SW480 (cell line): ENCODE data around the gene RBBP4.
"Not testable (repeated sequence)": the region's sequence is repeated elsewhere in the genome, so short reads cannot be mapped to it uniquely, and the experiment has no call there.

Source experiments
- DNase-seq: peaks from one replicate; pipeline ENCODE4 v3.0.0-alpha.2; 2016; ENCODE audit warnings: low spot score

Gene RBBP4

DNA sequence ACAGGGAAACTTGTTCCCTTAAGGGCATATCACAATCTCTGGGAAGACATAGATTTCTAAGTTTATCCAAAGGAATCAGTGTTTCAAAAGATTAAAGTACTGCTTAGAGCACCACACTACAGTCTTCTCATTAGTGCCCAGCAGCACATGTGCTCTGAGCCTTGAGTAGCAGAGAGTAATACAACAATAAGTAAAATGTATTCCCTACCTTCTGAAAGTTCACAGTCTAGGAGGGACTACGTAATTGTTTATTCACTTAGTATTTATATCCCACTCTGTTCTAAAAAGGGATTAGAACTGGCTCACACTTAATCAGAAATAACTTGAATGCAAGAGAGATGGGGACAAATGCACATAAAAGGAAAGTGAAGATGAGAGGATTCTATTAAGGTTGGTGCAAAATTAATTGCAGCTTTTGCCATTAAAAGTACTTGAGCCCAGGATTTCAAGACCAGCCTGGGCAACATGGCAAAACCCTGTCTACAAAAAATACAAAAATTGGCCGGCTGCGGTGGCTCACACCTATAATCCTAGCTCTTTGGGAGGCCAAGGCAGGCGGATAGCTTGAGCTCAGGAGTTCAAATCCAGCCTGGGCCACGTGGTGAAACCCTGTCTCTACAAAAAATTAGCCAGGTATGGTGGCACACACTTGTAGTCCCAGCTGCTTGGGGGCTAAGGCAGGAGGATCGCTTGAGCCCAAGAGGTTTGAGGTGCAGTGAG lies 42.6 kb downstream of the RBBP4 start:
- no peak for DNase-seq

DNA sequence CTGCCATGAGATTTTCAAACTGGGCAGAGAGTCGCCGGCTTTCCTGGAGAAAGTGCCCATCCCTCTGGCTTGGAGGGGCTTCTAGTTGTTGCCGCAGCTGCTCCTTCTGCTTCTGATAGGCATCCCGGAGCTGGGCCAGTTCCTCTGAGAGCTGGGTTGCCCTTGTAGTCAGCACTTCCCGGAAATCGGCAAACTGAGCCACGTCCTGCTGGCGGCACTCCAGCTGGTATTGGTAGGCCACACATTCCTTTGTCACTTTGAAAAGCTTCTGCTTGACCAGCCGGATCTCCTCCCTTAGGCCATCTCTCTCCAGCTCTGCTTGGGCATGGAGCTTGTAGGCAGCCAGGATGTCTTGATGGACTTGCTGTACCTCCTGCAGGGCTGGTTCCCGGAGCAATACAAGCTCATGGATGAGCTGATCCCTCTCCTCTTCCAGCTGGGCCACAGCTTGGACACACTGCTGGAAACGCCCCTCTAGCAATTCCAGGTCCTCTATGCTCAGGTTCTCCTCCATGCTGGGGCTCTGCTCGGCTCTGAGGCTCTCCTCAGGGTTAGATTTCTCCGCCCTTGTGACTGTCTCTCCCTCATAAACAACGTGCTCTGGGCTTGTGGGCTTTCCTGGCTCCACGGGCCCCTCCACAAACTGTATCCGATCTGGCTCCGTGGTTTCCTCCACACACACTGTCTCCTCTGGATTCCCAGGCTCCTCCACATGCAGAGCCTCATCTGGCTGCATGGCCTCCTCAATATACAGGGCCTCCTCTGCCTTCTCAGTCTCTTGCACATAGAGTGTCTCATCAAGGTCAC lies 44.3 kb downstream of the RBBP4 start:
- peak; percentile 67 for DNase-seq

DNA sequence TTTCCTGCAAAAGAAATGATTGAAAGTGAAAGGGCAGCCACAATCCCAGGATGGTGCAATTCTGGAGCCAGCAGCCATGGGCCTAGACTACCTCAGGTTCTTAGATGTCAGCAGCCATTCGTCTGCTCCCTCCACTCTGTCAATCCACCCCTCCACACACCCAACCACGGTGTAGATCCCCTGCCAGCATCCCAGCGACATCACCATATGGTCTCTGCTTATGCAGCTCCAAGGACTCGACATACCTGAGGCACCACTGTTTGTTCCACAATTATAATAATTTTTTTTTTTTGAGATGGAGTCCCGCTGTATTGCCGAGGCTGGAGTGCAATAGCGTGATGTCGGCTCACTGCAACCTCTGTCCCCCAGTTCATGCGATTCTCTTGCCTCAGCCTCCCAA lies 45.0 kb downstream of the RBBP4 start:
- DNase-seq, result no peak

DNA sequence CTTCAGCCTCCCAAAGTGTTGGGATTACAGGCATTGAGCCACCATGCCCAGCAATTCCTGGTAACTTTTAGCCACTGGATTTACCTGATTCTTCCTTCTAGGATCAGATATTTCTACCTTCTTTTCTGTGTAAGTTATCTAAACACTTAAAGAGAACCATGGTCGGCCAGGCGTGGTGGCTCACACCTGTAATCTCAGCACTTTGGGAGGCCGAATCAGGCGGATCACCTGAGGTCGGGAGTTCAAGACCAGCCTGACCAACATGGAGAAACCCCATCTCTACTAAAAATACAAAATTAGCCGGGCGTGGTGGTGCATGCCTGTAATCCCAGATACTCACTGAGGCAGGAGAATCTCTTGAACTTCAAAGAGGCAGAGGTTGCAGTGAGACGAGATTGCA lies 46.0 kb downstream of the RBBP4 start:
- DNase-seq, result not testable (repeated sequence)

DNA sequence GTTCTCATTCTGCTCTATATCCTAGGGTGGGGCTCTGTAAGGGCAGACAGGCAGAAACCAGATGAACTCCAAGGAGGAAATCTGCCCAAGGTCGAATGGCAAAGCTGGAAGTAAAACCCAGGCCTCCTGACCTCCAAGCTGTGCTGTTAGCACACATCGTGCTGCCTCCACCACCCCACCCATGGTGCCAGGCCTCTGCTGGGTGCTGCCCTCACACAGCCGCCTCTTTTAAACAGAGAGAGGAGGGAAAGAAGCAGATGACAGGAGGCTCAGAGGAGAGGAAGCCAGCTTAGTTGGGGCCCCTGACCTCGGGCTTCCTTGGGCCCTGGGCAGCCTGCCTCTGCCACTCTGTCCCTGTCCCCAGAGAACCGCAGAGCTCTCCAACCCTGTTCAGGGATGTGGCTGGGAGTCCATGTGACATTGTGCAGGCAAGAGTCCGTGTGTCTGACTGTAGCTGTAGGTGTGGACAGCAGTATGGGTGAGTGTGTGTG lies 50.5 kb downstream of the RBBP4 start:
- no peak for DNase-seq

DNA sequence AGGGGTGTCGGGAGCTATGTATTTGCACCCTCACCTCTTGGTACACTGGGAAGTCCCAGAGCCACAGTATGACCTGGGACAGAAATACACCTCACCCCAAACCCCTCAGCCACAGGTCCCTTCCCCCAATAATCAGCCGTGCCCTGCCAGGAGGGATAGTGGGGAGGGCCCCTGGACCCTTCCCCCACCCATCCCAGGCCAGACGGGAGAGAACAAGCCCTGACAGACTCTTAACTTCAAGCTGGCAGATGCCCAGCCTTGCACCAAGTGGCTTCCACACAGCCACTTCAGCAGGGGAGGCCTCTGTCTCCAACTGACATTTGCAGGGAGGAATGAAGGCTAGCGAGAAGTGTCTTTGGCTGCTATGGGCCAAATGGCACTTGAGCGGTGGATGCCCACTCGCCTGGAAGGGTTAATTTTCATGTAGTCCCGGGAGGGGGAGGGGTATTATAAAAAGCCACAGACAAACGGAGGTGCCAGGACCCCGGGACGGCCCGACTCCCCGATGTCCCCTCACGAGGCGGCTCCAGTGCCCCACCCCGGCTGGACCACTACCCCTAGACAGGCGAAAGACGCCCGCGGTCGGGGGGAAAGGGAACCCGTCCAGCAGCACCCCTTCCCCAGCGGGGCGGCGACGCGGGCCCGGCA lies 51.1 kb downstream of the RBBP4 start:
- DNase-seq, result no peak

DNA sequence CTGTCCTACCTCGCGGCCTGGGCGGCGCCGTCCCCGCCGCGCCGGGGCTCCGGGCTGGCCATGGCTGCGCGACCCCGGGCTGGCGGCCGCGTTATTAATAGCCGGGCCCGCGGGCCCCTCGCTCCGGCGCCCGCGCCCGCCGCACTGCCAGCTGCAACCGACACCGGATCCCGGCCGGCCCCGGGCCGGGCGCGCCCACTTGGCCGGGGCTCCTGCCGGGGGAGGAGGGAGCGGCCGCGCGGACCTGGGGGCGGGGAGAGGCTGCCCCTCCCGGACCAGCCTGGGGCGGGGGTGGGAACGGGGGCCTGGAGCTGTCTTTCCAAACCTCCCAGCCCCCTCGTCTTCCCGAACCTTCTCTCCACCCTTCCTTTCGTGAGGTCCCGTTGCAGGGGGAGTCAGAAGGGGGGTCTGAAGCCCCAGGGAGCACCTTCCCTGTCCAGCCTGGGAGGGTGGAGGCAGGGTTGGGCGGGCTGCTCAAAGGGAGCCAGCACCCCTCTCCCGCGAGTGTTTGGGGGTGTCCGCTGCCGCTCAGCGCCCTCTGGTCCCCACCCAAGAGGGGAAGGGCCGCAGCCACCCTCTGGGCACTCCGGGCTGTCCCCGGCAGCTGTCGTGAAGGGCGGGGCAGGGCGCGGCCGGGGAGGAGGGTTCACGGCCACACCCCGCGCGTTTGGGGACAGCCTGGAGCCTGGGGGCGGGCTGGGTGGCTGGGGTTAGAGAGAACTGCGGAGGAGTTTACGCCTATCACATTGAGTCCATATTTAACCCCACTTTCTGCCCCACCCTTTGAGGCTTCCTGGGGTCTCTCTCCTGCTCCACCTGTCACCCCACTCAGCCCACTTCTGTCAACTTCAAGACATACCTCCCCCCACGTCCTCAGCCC lies 51.8 kb downstream of the RBBP4 start, which contains the start of gene SYNC:
Gene SYNC (minus strand): TSS at position 172 of the 880 bp plus-strand sequence. CDS start 110 bp downstream, at position 62.
- DNase-seq, result peak; percentile 52

DNA sequence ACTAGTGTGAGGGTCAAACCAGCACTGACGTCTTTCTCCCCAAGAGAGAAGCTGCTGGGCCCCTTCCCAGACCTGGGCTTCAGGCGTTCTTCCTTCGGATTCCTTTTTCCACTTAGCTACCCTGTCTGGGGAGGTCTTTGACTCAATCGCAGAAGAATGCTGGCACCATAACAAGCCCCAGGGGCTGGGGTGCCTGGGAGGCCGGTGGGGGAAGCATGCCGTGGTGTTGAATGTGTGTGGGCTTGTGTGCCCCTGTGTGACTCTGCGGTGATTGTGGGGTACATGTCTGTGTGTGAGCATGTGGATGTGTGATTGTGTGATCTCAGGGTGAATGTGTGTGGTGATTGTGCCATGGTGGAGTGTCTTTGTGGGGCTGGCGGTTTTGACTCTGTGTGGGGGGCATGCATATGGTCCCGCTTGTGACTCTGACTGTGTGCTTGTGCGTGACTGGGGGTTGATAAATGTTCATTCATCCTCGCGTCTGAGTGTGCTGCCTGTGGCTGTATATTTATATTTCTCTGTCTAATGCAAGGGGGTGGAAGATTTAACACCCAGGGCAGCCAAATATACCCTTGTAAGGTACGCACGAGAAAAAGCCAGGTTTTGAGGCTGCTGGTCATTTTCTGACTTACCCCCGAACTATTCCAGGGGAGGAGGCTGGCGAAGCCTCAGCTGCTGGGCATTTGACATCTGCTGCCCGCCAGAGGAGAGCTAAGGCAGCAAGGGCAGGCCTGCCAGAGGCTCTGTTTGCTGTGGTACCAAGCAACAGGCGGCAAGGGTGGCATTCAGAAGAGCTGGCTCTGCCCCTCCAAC lies 52.7 kb downstream of the RBBP4 start:
- no peak for DNase-seq

DNA sequence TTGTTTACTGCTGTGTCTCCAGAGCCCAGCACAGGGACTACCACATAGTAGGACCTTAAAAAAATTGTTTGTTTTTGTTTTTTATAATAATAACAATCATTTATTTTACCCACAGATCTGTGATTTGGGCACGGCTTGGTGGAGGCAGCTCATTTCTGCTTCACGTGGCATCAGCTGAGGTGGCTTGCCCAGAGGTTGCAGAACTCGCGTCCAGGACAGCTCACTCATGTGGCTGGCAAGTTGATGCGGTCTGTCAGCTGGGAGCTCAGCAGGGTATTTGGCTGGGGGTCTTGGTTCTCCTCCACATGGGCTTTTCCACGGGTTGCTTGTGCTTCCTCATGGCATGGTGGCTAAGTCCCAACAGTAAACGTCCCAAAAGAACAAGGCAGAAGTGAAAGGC lies 54.5 kb downstream of the RBBP4 start:
- no peak for DNase-seq

DNA sequence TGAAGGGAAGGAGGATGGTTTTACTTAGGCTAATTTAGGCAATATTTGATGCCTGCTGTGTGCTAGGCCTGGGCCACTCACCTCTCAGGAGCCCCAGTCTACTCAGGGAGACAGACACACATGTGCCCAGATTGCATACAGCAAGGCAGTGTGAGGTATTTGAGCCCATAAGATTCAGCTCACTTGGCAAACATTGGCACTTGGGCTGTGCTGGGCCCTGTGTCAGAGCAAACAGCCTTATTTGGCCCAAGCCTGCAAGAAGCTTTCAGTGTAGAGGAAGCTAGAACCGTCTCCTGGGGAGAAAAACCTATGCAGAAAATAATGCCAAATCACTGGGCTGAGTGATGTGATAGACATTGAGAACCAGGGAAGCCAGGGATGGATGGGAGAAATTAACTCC lies 55.5 kb downstream of the RBBP4 start:
- DNase-seq, result no peak

DNA sequence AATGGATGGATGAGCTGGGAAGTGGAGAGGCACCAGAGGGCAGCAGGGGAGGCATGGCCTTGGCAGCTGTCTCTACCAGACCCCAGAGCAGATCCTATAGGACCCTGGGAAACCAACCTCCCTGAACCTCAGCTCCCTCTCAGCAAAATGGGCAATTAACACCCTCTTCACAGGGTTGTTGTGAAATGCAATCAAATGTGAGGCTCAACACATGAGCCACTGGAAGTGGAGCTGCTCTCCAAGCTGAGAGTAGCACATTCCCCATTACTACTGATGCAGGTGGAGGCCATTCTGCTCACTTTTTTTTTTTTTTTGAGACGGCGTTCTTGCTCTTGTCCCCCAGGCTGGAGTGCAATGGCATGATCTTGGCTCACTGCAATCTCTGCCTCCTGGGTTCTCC lies 58.1 kb downstream of the RBBP4 start:
- DNase-seq, result no peak

DNA sequence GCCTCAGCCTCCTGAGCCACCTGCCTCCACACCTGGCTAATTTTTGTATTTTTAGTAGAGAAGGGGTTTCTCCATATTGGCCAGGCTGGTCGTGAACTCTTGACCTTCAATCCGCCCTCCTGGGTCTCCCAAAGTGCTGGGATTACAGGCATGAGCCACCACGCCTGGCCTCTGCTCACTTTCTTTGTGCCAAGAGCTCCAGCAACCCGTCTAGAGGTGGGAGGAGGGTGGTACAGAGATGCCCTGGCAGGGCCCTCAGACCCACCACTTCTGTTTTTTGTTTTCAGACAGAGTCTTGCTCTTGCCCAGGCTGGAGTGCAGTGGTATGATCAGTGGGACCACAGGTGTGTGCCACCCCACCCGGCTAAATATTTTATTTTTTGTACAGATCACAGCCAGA lies 58.5 kb downstream of the RBBP4 start:
- DNase-seq, result no peak

DNA sequence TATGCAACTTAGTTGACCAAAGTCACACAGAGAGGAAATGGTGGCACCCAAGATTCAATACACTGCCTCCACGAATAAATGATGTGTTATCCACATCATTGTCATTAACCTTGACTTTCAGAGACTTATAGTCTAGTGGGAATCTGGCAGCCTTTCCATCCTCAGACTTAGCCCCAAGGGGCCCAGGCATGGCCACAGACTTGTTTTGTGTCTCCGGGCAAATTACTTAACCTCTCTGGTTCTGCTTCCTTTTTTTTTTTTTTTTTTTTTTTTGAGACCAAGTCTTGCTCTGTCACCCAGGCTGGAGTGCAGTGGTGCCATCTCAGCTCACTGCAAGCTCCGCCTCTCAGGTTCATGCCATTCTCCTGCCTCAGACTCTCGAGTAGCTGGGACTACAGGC lies 60.2 kb downstream of the RBBP4 start:
- DNase-seq, result not testable (repeated sequence)

DNA sequence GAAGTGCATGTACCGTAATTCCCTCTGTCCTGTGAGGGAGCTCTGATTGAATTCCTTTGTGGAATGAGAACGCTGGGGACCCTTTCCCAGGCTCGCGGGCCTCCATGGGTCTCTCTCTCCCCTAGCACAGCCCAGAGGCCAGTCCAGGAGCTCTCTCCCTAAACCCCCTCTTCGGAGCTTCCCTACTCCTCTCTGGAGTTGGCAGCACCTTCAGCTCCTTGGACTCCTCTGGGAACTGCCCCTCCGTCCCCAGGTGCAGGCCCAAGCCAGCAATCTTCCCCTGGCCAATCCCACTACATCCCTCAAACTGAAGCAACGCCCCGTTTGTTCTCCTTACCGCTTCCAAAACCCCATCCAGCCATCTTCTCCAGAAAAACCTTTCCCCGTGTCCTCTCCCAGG lies 62.1 kb downstream of the RBBP4 start:
- DNase-seq, result no peak

DNA sequence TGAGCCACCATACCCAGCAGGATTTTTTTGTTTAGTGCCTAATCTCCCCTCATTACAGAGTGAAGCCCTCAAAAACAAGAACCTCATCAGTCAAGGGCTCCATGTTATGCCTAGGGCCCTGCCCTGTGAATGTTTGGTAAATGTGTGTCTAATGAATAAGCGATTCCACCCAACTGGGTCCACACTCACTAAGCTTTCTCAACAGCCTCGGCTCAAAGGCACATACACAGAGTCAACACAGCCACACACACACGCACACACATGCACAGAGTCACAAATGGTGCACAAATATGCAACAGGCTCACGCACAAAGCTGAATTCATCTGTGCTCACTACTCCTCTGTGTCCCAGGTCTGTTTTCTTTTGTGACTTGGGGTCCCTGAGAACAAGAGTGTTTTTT lies 63.3 kb downstream of the RBBP4 start:
- DNase-seq, result no peak

DNA sequence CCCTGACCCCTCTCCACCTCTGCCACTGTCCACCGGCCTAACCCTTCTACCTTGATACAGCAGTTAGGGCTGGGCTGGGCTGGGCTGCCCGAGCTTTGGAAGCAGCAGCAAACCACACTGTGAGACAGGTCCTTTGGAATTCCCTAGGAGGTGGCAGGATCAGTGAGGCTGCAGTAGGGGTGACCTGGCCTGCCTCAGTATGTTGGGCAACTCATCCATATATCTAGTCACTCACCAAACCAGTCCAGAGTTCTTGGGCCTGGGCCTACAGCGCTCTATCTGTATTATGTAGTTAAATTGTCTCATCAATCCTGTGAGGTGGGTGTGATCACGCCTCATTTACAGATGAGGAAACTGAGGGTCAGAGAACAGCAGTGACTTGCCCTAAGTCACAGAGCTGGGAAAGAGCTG lies 64.9 kb downstream of the RBBP4 start:
- no peak for DNase-seq

DNA sequence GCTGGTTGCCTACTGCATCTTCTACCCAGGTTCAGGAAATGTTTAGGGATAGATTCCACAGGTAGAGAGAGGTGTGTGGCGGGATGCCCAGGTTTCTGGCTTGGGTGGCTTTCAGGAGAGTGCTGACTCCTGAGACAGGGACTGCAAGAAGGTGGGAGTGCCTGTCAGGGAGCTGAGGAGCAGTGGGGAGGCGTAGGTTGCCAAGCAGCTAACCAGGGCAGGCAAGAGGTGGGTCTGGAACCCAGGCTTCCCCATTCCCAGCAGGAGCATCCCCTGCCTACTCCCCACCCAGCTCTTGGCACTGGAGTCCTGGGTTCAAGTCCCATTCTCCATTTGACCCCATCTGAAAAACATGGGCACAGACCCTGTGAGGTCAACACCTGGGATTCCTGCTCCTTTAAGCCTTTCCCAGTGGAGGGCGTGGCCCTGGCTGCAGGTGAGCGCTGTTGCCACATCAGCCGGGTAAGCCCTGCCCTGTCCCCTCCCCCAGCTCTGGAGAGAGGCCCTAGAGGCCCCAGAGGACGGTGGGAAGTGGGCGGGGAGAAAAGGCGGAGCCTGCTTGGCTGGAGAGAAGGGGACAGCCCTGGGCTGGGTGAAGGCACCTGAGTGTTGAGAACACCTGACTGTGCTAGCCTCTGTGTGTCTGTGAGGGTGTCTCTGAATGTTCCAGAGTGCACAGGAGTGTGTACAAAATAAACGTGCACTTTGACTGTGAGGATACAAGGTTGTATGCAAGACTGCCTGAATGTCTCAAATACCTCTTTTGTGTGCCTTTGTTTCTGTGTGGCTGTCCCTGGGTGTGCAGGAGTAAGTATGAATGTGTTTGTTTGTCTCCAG lies 65.5 kb downstream of the RBBP4 start:
- DNase-seq, result peak; percentile 93

DNA sequence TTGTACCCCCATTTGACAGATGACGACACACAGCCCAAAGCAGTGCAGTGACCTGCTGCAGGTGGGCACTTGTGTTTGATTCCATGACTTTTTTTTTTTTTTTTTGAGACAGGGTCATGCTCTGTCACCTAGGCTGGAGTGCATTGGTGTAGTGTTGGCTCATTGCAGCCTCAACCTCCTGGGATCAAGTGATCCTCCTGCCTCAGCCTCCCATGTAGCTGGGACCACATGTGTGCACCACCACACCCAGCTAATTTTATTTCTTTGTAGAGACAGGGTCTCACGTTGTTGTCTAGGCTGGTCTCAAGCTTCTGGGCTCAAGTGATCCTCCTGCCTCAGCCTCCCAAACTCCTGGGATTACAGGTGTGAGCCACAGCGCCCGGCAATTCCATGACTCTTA lies 66.5 kb downstream of the RBBP4 start:
- no peak for DNase-seq

DNA sequence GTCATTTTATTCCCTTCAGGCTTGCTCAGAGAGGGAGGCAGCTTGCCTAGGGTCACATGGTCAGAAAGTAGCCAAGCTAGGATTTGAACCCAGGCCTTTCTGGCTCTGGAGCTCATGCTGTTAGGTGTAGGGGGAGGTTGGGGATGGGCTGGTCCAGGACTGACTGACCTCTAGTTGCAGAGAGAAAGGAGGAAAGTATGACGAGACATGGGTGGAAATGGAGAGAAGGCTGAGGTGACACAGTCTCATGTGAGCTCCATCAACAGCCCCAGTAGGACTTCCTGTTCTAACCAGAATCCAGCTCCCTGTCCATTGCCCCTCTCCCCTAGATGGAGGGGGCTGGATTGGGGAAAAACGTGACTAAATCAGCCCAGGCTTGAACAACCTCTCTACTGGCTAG lies 67.0 kb downstream of the RBBP4 start:
- DNase-seq, result no peak

DNA sequence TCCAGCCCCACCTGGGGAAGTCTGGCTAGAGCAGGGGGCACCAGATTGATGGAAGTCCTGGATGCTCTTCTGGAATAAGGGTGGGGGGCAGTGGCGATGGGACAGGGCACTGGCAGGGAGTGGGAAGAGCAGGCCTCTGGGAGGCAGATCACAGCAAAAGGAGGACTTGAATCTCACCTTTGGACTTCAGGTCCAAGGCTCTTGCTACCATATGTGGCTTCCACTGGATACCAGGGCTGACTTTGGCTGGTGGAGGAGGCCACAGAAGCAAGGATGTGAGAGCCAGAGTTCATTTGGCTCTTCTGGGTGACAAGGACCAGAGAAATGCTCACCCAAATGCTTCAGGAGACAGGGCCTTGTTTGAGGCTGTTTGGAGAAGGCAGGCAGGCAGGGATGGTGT lies 67.5 kb downstream of the RBBP4 start:
- no peak for DNase-seq
